KOPT-K1 (cell line): ENCODE measurements around the gene SFI1.
"Not testable (repeated sequence)": the region's sequence is repeated elsewhere in the genome, so short reads cannot be mapped to it uniquely, and the experiment has no call there.

Experiments used
- H3K27ac ChIP-seq: fragments of 200-600 bp; sonication (generic); 2 replicates; pipeline ENCODE4 v1.5.1; 2016; ENCODE audit warnings: antibody characterized with exemption, mild to moderate bottlenecking, low read depth, low read length; ENCODE audit not compliant: poor library complexity, severe bottlenecking
- H3K36me3 ChIP-seq: fragments of 200-600 bp; sonication (generic); 2 replicates; pipeline ENCODE4 v1.5.1; 2017; ENCODE audit warnings: antibody characterized with exemption, mild to moderate bottlenecking, low read length, moderate library complexity; ENCODE audit not compliant: insufficient read depth
- H3K9me3 ChIP-seq: fragments of 200-600 bp; sonication (generic); 2 replicates; pipeline ENCODE4 v1.5.1; 2017; ENCODE audit warnings: antibody characterized with exemption, low read length, mild to moderate bottlenecking; ENCODE audit not compliant: insufficient read depth, poor library complexity, severe bottlenecking

Gene SFI1

DNA sequence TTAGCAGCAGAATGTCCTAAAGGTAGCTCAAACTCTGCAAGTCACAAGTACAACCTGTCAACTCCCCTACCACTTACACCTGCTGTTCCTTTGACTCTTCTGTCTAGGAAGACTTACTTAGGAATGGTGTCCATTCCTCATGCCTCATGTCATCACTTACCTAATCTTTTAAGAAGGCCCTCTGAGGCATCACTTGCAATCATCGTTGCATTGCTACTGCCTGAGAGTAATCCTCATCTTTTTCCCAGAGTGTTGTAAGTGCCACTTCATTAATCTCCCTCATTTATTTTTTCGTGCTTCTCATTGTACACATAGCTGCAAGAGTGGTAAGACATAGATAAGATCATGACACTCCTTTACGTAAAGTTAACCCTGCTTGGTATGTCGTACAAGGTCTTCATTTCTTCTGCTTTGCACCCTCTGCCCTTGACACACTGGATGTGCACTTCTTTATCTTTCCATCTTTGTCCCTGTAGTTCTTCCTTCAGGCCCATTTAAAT, 54.6 kb downstream of the SFI1 start:
- H3K9me3 ChIP-seq: no peaks in the 10 kb centered on the region
- peaks cover 82% of the 10 kb centered on the region for H3K36me3 ChIP-seq
- no peak overlapping the region for H3K27ac ChIP-seq

DNA sequence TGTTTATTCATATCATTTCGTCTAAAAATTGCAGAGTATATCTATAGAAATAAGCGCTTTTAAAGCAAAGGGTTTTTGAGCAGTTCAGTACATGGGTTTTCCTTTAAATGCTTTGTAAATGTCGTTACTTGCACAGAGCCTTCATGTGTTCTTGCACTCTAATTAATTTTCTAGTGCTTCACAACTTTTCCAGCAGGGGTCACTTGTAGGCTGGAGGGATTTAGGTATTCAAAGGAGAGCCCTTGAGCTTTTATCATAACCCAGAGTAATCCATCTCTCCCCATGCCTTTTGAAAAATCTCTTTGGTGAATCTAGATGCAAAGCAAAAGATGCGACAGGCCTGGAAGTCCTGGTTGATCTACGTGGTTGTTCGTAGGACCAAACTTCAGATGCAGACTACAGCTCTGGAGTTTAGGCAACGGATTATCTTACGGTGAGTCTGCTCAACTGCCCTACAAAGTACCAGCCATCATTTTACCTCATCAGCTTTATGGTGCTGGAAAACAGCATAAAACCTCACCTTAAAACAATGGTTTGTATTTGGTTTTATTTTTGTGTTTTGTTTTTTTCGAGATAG, 60.4 kb downstream of the SFI1 start:
- peaks cover 76% of the 10 kb centered on the region for H3K36me3 ChIP-seq
- no peaks in the 10 kb centered on the region for H3K9me3 ChIP-seq
- no peak overlapping the region for H3K27ac ChIP-seq

DNA sequence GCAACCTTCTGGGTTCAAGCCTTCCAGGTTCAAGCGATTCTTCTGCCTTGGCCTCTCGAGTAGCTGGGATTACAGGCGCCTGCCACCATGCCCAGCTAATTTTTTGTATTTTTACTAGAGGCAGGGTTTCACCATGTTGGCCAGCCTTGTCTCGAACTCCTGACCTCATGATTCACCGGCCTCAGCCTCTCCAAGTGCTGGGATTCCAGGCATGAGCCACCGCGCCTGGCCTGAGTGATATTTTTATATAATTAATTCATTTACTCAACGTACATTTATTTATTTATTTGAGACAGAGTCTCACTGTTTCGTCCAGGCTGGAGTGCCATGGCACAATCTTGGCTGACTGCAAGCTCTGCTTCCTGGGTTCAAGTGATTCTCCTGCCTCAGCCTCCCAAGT, 62.2 kb downstream of the SFI1 start:
- peaks cover 82% of the 10 kb centered on the region for H3K36me3 ChIP-seq
- H3K9me3 ChIP-seq, H3K27ac ChIP-seq: not testable (repeated sequence)

DNA sequence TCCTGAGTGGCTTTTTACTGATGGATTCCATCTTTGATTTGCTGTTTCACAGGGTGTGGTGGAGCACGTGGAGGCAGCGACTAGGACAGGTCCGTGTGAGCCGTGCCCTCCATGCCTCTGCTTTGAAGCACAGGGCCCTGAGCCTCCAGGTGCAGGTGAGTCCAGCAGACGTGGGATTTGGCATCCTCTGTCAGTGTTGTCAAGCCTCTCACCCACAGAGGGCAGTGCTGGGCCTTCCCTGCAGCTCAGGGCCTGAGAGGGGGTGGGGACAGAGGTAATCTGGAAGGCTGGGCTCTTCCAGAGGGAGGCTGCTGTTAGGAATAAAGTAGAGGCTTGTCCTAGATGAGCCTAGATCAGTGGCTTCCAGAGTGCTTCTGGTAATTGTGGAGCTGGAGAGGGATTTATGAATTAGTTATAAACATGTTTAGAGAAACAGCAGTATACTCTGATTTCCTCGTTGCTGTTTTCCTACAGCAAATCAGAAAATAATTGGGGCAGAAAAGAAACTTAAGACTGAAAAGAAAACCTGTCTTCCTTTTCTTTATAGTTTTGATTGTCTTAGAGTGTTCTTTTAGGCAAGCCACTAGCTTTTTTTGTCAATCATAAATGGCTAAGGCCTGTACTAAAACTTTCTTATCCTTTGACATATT, 65.0 kb downstream of the SFI1 start:
- peaks cover 84% of the 10 kb centered on the region for H3K36me3 ChIP-seq
- H3K9me3 ChIP-seq: no peaks in the 10 kb centered on the region
- no peak overlapping the region for H3K27ac ChIP-seq

DNA sequence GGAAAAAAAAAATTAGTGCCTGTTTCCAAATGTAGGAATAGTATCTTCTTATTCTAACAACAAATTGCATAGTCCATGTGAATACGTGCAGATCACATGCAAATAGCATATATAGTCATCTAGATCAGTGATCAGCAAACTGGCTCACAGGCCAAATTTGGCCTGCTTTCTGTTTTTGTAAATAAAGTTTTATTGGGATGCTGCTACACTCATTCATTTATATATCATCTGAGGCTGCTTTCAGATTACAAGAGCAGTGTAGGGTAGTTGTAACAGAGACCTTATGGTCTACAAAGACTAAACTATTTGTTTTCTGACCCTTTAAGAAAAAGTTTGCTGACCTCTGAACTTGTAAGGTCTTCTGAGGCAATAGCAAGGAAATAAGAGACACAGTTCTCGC, 65.6 kb downstream of the SFI1 start:
- H3K27ac ChIP-seq: no peak overlapping the region
- H3K9me3 ChIP-seq: no peaks in the 10 kb centered on the region
- peaks cover 84% of the 10 kb centered on the region for H3K36me3 ChIP-seq

DNA sequence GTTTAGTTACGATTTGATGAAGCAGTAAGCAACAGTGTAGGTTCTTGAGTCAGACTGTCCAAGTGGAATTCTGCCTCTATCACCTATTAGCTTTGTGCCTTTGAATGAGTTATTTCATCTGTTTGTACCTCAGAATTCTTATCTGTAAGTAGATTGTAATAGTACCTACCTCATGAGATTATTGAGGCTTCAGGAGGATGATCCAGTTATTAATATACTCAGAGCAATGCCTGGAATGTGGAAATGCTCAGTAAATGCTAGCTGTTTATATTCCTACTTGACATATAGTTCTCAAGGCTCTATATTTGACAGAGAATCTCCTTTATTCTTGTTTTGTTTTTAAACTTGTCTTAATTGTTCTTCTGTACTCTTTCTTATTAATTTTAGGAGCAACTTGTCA, 70.1 kb downstream of the SFI1 start:
- no peaks in the 10 kb centered on the region for H3K9me3 ChIP-seq

DNA sequence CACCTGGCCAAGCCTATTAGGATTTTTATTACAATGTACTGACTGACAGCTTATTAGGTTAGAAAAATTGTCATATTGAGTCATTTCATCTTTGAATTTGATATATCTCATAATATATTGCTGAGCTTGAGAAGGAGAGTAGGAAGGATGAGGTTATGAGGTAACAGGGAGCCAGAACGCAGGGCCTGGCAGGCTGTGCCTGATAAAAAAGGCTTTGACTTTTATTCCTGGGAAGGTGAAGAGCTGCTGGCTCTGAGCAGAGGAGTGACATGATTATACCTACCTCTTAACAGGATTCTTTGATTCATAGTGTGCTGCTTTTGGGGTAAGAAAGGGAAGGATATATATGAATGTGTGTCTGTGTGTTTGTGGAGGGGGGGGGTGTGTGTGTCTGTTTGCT, 70.9 kb downstream of the SFI1 start:
- Histone ChIP-seq H3K27ac (no peak overlapping the region), H3K36me3 (peaks cover 82% of the 10 kb centered on the region), H3K9me3 (no peaks in the 10 kb centered on the region)

More for the DNA sequence above, 70.1 kb downstream of the SFI1 start:
- Histone ChIP-seq H3K27ac (no peak overlapping the region), H3K36me3 (peaks cover 83% of the 10 kb centered on the region)

DNA sequence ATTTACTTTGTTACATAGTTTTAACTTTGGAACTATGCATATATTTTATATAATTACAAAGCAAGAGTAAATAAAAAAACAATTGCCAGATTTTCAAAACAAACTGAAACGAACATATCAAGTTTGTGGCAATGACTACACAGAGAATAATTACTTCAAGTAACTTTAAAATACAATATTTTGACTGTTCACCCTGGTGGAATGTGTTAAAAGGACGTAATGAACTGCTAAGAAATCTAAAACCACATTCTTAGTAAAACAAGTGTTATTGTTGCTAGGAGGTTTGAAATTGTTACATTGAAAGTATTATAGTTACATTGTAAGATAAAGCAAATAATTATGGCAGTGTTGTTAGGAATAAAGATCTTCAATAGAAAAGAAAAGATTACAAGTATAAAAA, 71.4 kb downstream of the SFI1 start:
- H3K36me3 ChIP-seq: peaks cover 86% of the 10 kb centered on the region
- H3K9me3 ChIP-seq: no peaks in the 10 kb centered on the region
- no peak overlapping the region for H3K27ac ChIP-seq

DNA sequence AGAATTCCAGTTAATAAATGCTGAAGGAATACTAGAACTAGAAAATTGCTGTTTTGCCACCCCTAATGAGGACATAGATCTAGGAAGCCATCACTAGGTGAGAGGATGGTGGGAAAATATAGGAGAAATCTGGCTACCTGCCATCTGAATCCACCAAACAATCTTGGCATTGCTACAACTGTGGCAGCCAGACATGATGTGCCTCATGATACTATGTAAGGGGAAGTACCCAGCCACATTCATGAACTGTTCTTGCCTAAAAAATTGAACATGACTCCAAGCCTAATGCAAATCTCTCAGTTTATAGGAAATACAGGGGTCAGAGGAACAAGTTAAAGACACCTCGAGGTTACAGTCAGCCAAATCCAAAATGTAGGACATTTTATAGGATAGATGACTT, 72.8 kb downstream of the SFI1 start:
- no peak overlapping the region for H3K27ac ChIP-seq
- peaks cover 91% of the 10 kb centered on the region for H3K36me3 ChIP-seq

DNA sequence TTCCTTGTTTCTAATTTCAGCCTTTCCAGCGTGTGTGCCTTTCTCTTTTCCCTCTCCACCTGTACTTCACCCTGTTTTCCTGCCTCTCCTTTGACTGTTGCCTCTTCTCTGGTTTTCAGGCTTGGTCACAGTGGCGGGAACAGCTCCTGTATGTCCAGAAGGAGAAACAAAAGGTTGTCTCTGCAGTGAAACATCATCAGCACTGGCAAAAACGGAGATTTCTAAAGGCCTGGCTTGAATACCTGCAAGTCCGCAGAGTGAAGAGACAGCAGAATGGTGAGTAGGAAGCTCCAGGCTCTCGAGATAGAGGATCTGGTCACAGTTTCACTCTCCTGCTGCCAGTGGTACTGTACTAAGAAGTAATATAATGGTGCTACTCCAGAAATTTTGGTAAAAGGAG, 76.6 kb downstream of the SFI1 start:
- Histone ChIP-seq H3K27ac (no peak overlapping the region), H3K36me3 (peaks cover 92% of the 10 kb centered on the region)

More for the DNA sequence above, 72.8 kb downstream of the SFI1 start:
- H3K9me3 ChIP-seq: no peaks in the 10 kb centered on the region

DNA sequence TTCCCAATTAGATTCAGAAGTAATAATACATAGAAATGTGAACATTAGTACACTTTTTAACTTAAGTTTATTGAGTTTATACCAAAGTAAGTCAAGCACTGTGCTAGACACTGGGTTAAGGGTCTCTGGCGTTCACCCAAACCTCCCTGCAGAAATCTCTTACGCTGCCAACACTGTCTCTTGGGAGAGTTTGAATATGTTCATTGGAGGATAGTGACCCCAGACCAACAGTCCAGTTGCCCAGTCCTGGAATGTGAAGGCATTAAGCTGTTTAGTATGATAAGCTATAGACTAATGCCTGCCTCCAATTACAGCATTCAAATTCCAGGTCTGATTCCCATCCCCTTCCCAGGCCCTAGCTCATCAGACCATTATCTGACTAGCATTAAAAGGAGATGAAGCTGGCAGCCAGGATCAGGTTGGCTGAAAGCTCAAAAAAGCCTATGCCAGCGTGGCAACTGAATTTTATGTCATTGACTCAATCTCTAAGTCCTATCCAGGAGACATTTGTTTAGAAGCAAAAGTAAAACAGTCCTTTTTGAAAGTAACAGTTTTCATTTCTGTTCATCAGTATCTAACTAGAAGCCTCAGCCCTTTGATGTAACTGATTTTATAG, 77.8 kb downstream of the SFI1 start:
- Histone ChIP-seq H3K9me3 (no peaks in the 10 kb centered on the region), H3K27ac (no peak overlapping the region), H3K36me3 (peaks cover 93% of the 10 kb centered on the region)

More for the DNA sequence above, 76.6 kb downstream of the SFI1 start:
- no peaks in the 10 kb centered on the region for H3K9me3 ChIP-seq

DNA sequence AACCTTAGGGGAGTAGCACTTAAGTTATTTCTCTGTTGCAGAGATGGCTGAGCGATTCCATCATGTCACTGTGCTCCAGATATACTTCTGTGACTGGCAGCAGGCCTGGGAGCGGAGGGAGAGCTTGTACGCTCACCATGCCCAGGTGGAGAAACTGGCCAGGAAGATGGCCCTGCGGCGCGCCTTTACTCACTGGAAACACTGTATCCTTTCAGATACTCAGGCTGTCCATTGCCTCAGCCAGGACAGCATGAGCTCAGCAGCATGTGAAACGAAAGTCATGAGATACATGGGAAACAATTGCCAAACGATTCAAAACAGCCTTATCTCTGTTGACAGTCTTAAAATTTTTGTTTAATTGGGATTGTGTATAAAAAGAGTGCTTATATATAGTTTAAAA, 78.9 kb downstream of the SFI1 start:
- Histone ChIP-seq H3K27ac (no peak overlapping the region), H3K36me3 (peaks cover 94% of the 10 kb centered on the region), H3K9me3 (no peaks in the 10 kb centered on the region)

DNA sequence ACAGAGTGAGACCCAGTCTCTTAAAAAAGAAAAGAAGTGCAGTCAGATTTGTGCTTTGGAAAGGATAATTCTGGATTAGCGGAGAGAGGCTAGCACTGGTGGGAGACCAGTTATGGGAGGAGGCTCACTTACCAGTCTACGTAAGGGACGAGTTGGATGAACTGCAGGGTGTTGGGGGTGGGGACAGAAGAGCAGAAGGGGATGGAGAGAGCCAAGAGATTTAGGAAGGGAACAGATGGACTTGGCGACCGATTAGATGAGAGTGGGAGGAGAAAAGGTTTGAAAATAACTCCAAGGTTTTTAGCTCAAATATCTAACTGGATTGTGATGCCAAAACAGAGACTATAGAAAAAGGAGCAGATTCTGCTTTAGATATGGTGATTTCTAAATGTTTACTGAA, 81.4 kb downstream of the SFI1 start:
- Histone ChIP-seq H3K9me3 (no peaks in the 10 kb centered on the region), H3K36me3 (peaks cover 83% of the 10 kb centered on the region), H3K27ac (no peak overlapping the region)

DNA sequence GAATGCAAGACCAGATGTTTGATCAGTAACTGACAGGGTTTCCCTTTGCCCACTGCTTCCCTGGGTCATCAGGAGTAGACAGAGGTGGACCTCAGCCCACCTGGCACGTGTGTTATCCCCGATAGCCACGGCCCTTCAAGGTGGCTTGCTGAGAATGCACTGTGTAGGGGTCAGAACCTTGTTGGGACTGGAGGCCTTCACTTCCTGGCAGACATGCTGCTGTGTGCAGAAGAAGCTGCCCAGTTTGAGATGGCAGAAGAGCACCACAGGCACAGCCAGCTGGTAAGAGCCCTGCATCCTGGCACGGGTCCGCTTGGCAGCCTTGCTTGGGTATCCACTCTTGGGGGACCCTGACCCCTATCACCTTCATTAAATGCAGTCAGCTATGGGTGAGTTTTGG, 81.8 kb downstream of the SFI1 start:
- Histone ChIP-seq H3K9me3 (no peaks in the 10 kb centered on the region), H3K36me3 (peaks cover 80% of the 10 kb centered on the region)

DNA sequence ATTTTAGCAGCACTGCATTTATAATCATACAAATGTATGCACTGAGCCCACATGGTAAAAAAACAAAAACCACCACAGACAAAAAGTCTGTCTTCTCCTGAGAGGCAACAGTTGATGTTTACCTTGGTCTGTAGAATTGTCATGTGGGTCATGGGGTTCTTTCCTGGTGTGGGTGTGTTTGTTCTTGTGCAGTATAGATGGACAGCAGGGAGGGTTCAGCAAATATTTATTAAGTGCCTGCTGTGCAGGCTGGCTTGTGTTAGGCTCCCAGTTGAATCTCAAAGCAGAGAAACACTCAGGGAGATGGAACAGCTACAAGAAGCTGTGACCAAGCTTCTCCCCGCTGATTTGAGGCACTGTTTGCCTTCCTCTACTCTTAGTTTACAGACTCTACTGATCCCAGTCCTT, 83.5 kb downstream of the SFI1 start:
- Histone ChIP-seq H3K27ac (no peak overlapping the region), H3K36me3 (peaks cover 81% of the 10 kb centered on the region), H3K9me3 (no peaks in the 10 kb centered on the region)

More for the DNA sequence above, 81.8 kb downstream of the SFI1 start:
- no peak overlapping the region for H3K27ac ChIP-seq
